K562 (cell line): ENCODE data around the gene NFATC1. TPM values are rescaled to one million over a fixed set of nuclear protein-coding genes. Genes with fewer than 3 reads are reported as not detected.

Source experiments
- ATAC-seq: fragments of 200-7000 bp; cut with Tn5 transposase; 3 replicates; pipeline ENCODE4 v1.9.1; 2020; ENCODE audit warnings: moderate library complexity
- BruUV-seq: library from RNA; stranded (reverse); fragments of 400-500 nt; replicated peaks from 2 replicates; lab custom pipeline; 2021; lab: Mats Ljungman, UMichigan
- CTCF ChIA-PET: fragments of 300-600 bp; formaldehyde crosslinking; extraction: SDS; loops from one replicate; lab custom pipeline; 2021; ENCODE audit warnings: low intra/inter-chr PET ratio; lab: Yijun Ruan, JAX
- POLR2A ChIA-PET: fragments of 300-600, 350-650 bp; sonication (Branson Sonifier 250); formaldehyde crosslinking; extraction: SDS; loops from one replicate; lab custom pipeline; 2021; ENCODE audit warnings: antibody characterized with exemption, inconsistent platforms; lab: Yijun Ruan, JAX
- DNase-seq, 4 experiments: peaks; one replicate each; pipeline versions ENCODE4 v3.0.0 to v3.0.0-alpha.2; 2011 to 2018; ENCODE audit warnings: low spot score in 3 of 4, mixed read lengths in 3 of 4; ENCODE audit errors: extremely low read depth in 1 of 4
- FAIRE-seq: peaks from 2 replicates; lab custom pipeline; 2011; peaks lifted over from hg19 to GRCh38; lab: Jason Lieb, UNC
- H2AFZ ChIP-seq: 2 replicates; pipeline ENCODE4 v1.6.0; 2011; ENCODE audit warnings: low read depth, low read length, control low read depth, inconsistent platforms
- H3K27ac ChIP-seq: fragments of 200-600 bp; 3 replicates; pipeline ENCODE4 v1.8.0; 2011; ENCODE audit warnings: low read depth, mild to moderate bottlenecking, control low read depth, inconsistent platforms, low read length, moderate library complexity, mixed read lengths; ENCODE audit errors: extremely low read depth
- H3K27me3 ChIP-seq, 2 experiments: fragments of 300-600 bp in 1 of 2; 2 replicates in 1 of 2; 3 replicates in 1 of 2; pipeline versions ENCODE4 v1.6.0 to v1.8.0; 2011; ENCODE audit warnings: inconsistent platforms in 2 of 2, low read length in 2 of 2, mild to moderate bottlenecking in 1 of 2, mixed read lengths in 1 of 2, moderate library complexity in 1 of 2; ENCODE audit not compliant: control insufficient read depth in 2 of 2, insufficient read depth in 2 of 2
- H3K36me3 ChIP-seq: fragments of 300-600 bp; 3 replicates; pipeline ENCODE4 v1.8.0; 2011; ENCODE audit warnings: mild to moderate bottlenecking, low read length, inconsistent platforms; ENCODE audit not compliant: control insufficient read depth, insufficient read depth
- H3K4me1 ChIP-seq, 2 experiments: fragments of 200-600 bp in 1 of 2; replicated peaks in 1 of 2; 2 replicates in 1 of 2; 3 replicates in 1 of 2; pipeline versions ENCODE4 v1.5.1 to v1.8.0; 2011; ENCODE audit warnings: inconsistent platforms in 2 of 2, low read length in 2 of 2, mild to moderate bottlenecking in 1 of 2, mixed read lengths in 1 of 2, moderate library complexity in 1 of 2; ENCODE audit not compliant: control insufficient read depth in 2 of 2, insufficient read depth in 2 of 2
- H3K4me2 ChIP-seq: 2 replicates; pipeline ENCODE4 v1.6.1; 2011; ENCODE audit warnings: low read length, control low read depth, inconsistent platforms, mixed read lengths; ENCODE audit not compliant: insufficient read depth
- H3K4me3 ChIP-seq: fragments of 200-600 bp; sonication (generic), shearing (Covaris generic); 2 replicates; pipeline ENCODE4 v1.5.1; 2016; ENCODE audit warnings: control low read depth, inconsistent platforms
- H3K79me2 ChIP-seq: fragments of 200-600 bp; 3 replicates; pipeline ENCODE4 v1.8.0; 2011; ENCODE audit warnings: low read length, inconsistent platforms; ENCODE audit not compliant: control insufficient read depth, insufficient read depth
- H3K9ac ChIP-seq, 2 experiments: 2 replicates each; pipeline versions ENCODE4 v1.6.0 to v1.6.1; 2011; ENCODE audit warnings: low read depth in 2 of 2, low read length in 2 of 2, control low read depth in 1 of 2, inconsistent platforms in 1 of 2, mild to moderate bottlenecking in 1 of 2, mixed read lengths in 1 of 2; ENCODE audit not compliant: insufficient read depth in 1 of 2
- H3K9me1 ChIP-seq: one replicate; pipeline ENCODE4 v1.6.0; 2011; ENCODE audit warnings: inconsistent platforms, mild to moderate bottlenecking, low read length, moderate library complexity; ENCODE audit not compliant: control insufficient read depth, insufficient read depth
- H3K9me3 ChIP-seq: replicated peaks from 2 replicates; pipeline ENCODE4 v1.5.1; 2011; ENCODE audit warnings: low read depth, low read length, inconsistent platforms; ENCODE audit not compliant: control insufficient read depth, insufficient read depth
- H4K20me1 ChIP-seq: replicated peaks from 2 replicates; pipeline ENCODE4 v1.6.1; 2011; ENCODE audit warnings: low read length, inconsistent platforms, mixed read lengths; ENCODE audit not compliant: control insufficient read depth, insufficient read depth
- ARHGAP35 ChIP-seq: fragments of 450-650 bp; IDR thresholded peaks from 2 replicates; pipeline ENCODE4 v1.6.1; 2018; ENCODE audit not compliant: partially characterized antibody
- ATF2 ChIP-seq: sonication (generic); formaldehyde crosslinking; IDR thresholded peaks from 2 replicates; pipeline ENCODE4 v1.8.1; 2022; ENCODE audit warnings: missing genetic modification reagents
- EHMT2 ChIP-seq: fragments of 450-650 bp; IDR thresholded peaks from 2 replicates; pipeline ENCODE4 v1.6.1; 2018; ENCODE audit warnings: antibody characterized with exemption
- GTF2F1 ChIP-seq: IDR thresholded peaks from 2 replicates; pipeline ENCODE4 v1.6.1; 2011; ENCODE audit warnings: low read depth, low read length, improper control_type of control experiment
- HNRNPL ChIP-seq: fragments of 200-400 bp; formaldehyde crosslinking; IDR thresholded peaks from 2 replicates; pipeline ENCODE4 v1.6.1; 2017; ENCODE audit warnings: low read depth, mild to moderate bottlenecking, low read length
- POLR3G ChIP-seq: IDR thresholded peaks from 2 replicates; pipeline ENCODE4 v1.6.1; 2011; ENCODE audit not compliant: insufficient read length, insufficient replicate concordance; ENCODE audit errors: extremely low read depth
- SIN3A ChIP-seq, 2 experiments: fragments of 150-350 bp in 1 of 2; IDR thresholded peaks; 2 replicates each; pipeline ENCODE4 v1.6.1; 2011 to 2016; ENCODE audit warnings: borderline replicate concordance in 2 of 2, low read depth in 2 of 2, low read length in 2 of 2, mild to moderate bottlenecking in 2 of 2, moderate library complexity in 2 of 2; ENCODE audit not compliant: control insufficient read depth in 1 of 2
- ZBTB43 ChIP-seq: sonication (generic); formaldehyde crosslinking; IDR thresholded peaks from 2 replicates; pipeline ENCODE4 v1.8.0; 2023; ENCODE audit warnings: mild to moderate bottlenecking, missing genetic modification reagents
- ZBTB7A ChIP-seq: IDR thresholded peaks from 2 replicates; pipeline ENCODE4 v1.6.1; 2011; ENCODE audit warnings: low read depth, mild to moderate bottlenecking, low read length, moderate library complexity, borderline replicate concordance; ENCODE audit not compliant: control insufficient read depth
- ZNF444 ChIP-seq: fragments of 250-450 bp; sonication (Bioruptor Pico); IDR thresholded peaks from 2 replicates; pipeline ENCODE4 v1.4.0; 2020; ENCODE audit warnings: mild to moderate bottlenecking, moderate library complexity
- ZNF609 ChIP-seq: sonication (generic); formaldehyde crosslinking; IDR thresholded peaks from 2 replicates; pipeline ENCODE4 v1.8.1; 2023; ENCODE audit warnings: missing genetic modification reagents, mild to moderate bottlenecking, borderline replicate concordance
- ZNF740 ChIP-seq, 3 experiments: fragments of 200-800 bp in 1 of 3; sonication (Bioruptor generic) in 1 of 3; sonication (generic) in 1 of 3; formaldehyde crosslinking in 1 of 3; IDR thresholded peaks; 2 replicates each; pipeline versions ENCODE4 v1.6.1 to v1.8.0; 2016 to 2022; ENCODE audit warnings: mild to moderate bottlenecking in 2 of 3, missing compliant biosample characterization in 2 of 3, missing genetic modification characterization in 2 of 3, missing genetic modification reagents in 1 of 3
- WGBS: fragments of 100-300 bp; shearing (Covaris generic); methylation state at CpG from one replicate; pipeline ENCODE4 v1.1.6; 2016; ENCODE audit warnings: low coverage, mixed read lengths; ENCODE audit not compliant: insufficient coverage; ENCODE audit errors: missing lambda C conversion rate; 5-methylcytosine and 5-hydroxymethylcytosine counted together
- in situ Hi-C: fragments of 300-500 bp; cut with MboI; formaldehyde crosslinking; loops from 4 replicates; pipeline ENCODE4 v1.15.0; 2018; ENCODE audit warnings: inconsistent platforms, mixed read lengths
- intact Hi-C: fragments of 100-400 bp; cut with micrococcal nuclease; formaldehyde crosslinking; loops from 2 replicates; pipeline ENCODE4 v1.14.2; 2022
- polyA plus RNA-seq, 8 experiments: library from polyadenylated mRNA; depleted of rRNA in 4 of 8; stranded (reverse) in 5 of 8; unstranded in 3 of 8; fragments of >200 nt; fragmentation: Nextera tagmentation in 2 of 8; fragmentation: Illumina TruSeq in 1 of 8; extraction: Ambion mirVana in 2 of 8; extraction: Trizol in 1 of 8; gene quantifications; 2 replicates each; pipeline versions ENCODE4 v1.2.1 to v1.2.3, GENCODE V29; 2011 to 2014; ENCODE audit warnings: inconsistent platforms in 1 of 8, missing spikeins in 1 of 8
- total RNA-seq, 7 experiments: library from RNA; depleted of rRNA in 6 of 7; stranded (reverse); fragments of >200 nt in 6 of 7; fragmentation: Illumina TruSeq in 2 of 7; extraction: Trizol in 2 of 7; gene quantifications; 2 replicates each; pipeline versions ENCODE4 v1.2.1 to v1.2.3, GENCODE V29; 2011 to 2021; ENCODE audit warnings: low replicate concordance in 1 of 7

NFATC1 gene
- total and polyA plus RNA-seq, 9 of the 15 experiments (the other 6 are each of a cell fraction or from before 2014, with no cell fraction given): 1.1 to 16.4 (median 2.5) TPM

- in situ Hi-C loops: no loop called here
- POLR2A ChIA-PET: no interaction called here
- H2AFZ ChIP-seq: no peak overlapping the region
Observed at GRCh38 chr18:79468119-79468789, 72.5 kb downstream of the NFATC1 start.

More at GRCh38 chr18:79468119-79468789, 72.5 kb downstream of the NFATC1 start:
- H3K4me3 ChIP-seq: no peak overlapping the region
- no peak overlapping the region for H3K4me2 ChIP-seq
- H3K27me3 ChIP-seq: no peaks in the 10 kb centered on the region
- no peak for ATAC-seq
- intact Hi-C loops: no loop called here
- 96% methylated on average over 6 of the region's 12 CpGs for WGBS
- no peaks in the 10 kb centered on the region for H3K79me2 ChIP-seq
- CTCF ChIA-PET: no interaction called here
- H3K9ac ChIP-seq: no peak overlapping the region
- TF ChIP-seq EHMT2: no peak
- no peak for TF ChIP-seq GTF2F1
- TF ChIP-seq ZNF740 (CRISPR knock-in tag; IDR thresholded peaks at IDR 0.05): no peak
- TF ChIP-seq ZNF740 (tag; IDR thresholded peaks at IDR 0.05): no peak
- TF ChIP-seq ATF2: no peak
- no peak for TF ChIP-seq ZBTB43 (CRISPR knock-in tag)
- no peak for TF ChIP-seq ZNF444 (CRISPR knock-in tag)
- no peak for TF ChIP-seq ARHGAP35
- no peak for TF ChIP-seq ZNF609 (CRISPR knock-in tag)
- TF ChIP-seq ZBTB7A: no peak
- TF ChIP-seq SIN3A (IDR thresholded peaks at IDR 0.05; ENCODE audit: borderline replicate concordance in 2 of 2, control insufficient read depth in 1 of 2, low read depth in 2 of 2, low read length in 2 of 2): no peak
- TF ChIP-seq POLR3G: no peak
- TF ChIP-seq HNRNPL: no peak
- H3K36me3 ChIP-seq: peaks cover 6% of the 10 kb centered on the region; the same call in 1 of the 3 replicates
- no peaks in the 10 kb centered on the region; a peak in 1 of 5 replicates for H3K4me1 ChIP-seq
- no peak for DNase-seq
- FAIRE-seq: no peak
- H3K9me3 ChIP-seq: no peaks in the 10 kb centered on the region
- H4K20me1 ChIP-seq: no peaks in the 10 kb centered on the region
- BruUV-seq: no TSS peak
- H3K9me1 ChIP-seq: no peaks in the 10 kb centered on the region
- H3K27ac ChIP-seq: no peak overlapping the region
